Renal cortex interstitium (tissue), 11 donors: ENCODE data around the gene LYZL2. TPM values are rescaled to one million over a fixed set of nuclear protein-coding genes. Genes with fewer than 3 reads are reported as not detected.
"Not testable (repeated sequence)": the region's sequence is repeated elsewhere in the genome, so short reads cannot be mapped to it uniquely, and the experiment has no call there.

Experiments used
- DNase-seq, 11 donors: peaks; one replicate each; pipeline ENCODE4 v3.0.0-alpha.2; 2013; ENCODE audit warnings: low read depth in 9 of 11, low spot score in 4 of 11; ENCODE audit errors: extremely low read depth in 1 of 11
- polyA plus RNA-seq, 3 donors: library from polyadenylated mRNA; unstranded; fragments of 120-200 nt; gene quantifications; one replicate each; pipeline ENCODE4 v1.2.1, GENCODE V29; 2013; ENCODE audit not compliant: insufficient read length in 3 of 3

Gene LYZL2
- polyA plus RNA-seq, 3 donors, result not detected

GRCh38 chr10:30643557-30644199 is 14.1 kb upstream of the LYZL2 start:
- DNase-seq, result not testable (repeated sequence)

- DNase-seq, result not testable (repeated sequence)
Observed at GRCh38 chr10:30642856-30643255, 13.3 kb upstream of the LYZL2 start.

GRCh38 chr10:30639946-30640786 is 10.6 kb upstream of the LYZL2 start:
- peak; percentile 27 to 71 (median 58) for DNase-seq

- no peak for DNase-seq
Observed at GRCh38 chr10:30637881-30638467, 8.4 kb upstream of the LYZL2 start.

GRCh38 chr10:30631188-30631587 is 1.6 kb upstream of the LYZL2 start:
- no peak for DNase-seq

- no peak for DNase-seq
Observed at GRCh38 chr10:30630571-30630970, 1.0 kb upstream of the LYZL2 start.

GRCh38 chr10:30628576-30628975 is 977 bp downstream of the LYZL2 start:
- DNase-seq, result not testable (repeated sequence)

GRCh38 chr10:30626837-30627236 is 2.7 kb downstream of the LYZL2 start:
- not testable (repeated sequence) for DNase-seq

GRCh38 chr10:30626196-30626595 is 3.4 kb downstream of the LYZL2 start:
- DNase-seq, result not testable (repeated sequence)

- DNase-seq, result no peak
Observed at GRCh38 chr10:30625080-30625479, 4.5 kb downstream of the LYZL2 start.

- no peak for DNase-seq
Observed at GRCh38 chr10:30619966-30620365, 9.6 kb downstream of the LYZL2 start.

GRCh38 chr10:30617070-30617469 is 12.5 kb downstream of the LYZL2 start:
- DNase-seq, result no peak

- not testable (repeated sequence) for DNase-seq
Observed at GRCh38 chr10:30611041-30611440, 18.5 kb downstream of the LYZL2 start.

GRCh38 chr10:30607814-30608213 is 21.7 kb downstream of the LYZL2 start:
- no peak for DNase-seq

- no peak for DNase-seq
Observed at GRCh38 chr10:30606313-30606712, 23.2 kb downstream of the LYZL2 start.

- DNase-seq, result not testable (repeated sequence)
Observed at GRCh38 chr10:30605341-30606121, 24.0 kb downstream of the LYZL2 start.

- no peak for DNase-seq
Observed at GRCh38 chr10:30603589-30603988, 26.0 kb downstream of the LYZL2 start.

GRCh38 chr10:30602747-30603146 is 26.8 kb downstream of the LYZL2 start:
- DNase-seq, result no peak

- no peak for DNase-seq
Observed at GRCh38 chr10:30600005-30600404, 29.5 kb downstream of the LYZL2 start.
